IPS DF 6.9 (cell line): Measurements from ENCODE around the gene DDX27.
A peak's percentile ranks its signal among the peaks of the same experiment; 100 is the strongest.

Experiments
- DNase-seq: peaks from one replicate; pipeline ENCODE4 v3.0.0-alpha.2; 2013; ENCODE audit warnings: low read depth, low spot score
- H3K27ac ChIP-seq: one replicate; pipeline ENCODE4 v1.5.1; 2013; ENCODE audit warnings: low read length, control low read depth
- H3K27me3 ChIP-seq: 2 replicates; pipeline ENCODE4 v1.6.1; 2013; ENCODE audit warnings: mild to moderate bottlenecking, low read length; ENCODE audit not compliant: control insufficient read depth, insufficient read depth
- H3K36me3 ChIP-seq: 2 replicates; pipeline ENCODE4 v1.6.1; 2013; ENCODE audit warnings: low read length; ENCODE audit not compliant: control insufficient read depth, insufficient read depth
- H3K4me1 ChIP-seq: 2 replicates; pipeline ENCODE4 v1.6.1; 2013; ENCODE audit warnings: low read length; ENCODE audit not compliant: control insufficient read depth, insufficient read depth
- H3K4me3 ChIP-seq: 2 replicates; pipeline ENCODE4 v1.5.1; 2013; ENCODE audit warnings: mild to moderate bottlenecking, low read length
- H3K9me3 ChIP-seq: 2 replicates; pipeline ENCODE4 v1.6.1; 2013; ENCODE audit warnings: low read length, inconsistent platforms; ENCODE audit not compliant: control insufficient read depth, insufficient read depth
- WGBS: extraction: QIAGEN DNeasy Blood & Tissue Kit; methylation state at CpG from one replicate; pipeline ENCODE4 v1.1.7; 2013; ENCODE audit warnings: mixed read lengths, missing lambda C conversion rate; ENCODE audit not compliant: insufficient read length, insufficient coverage; 5-methylcytosine and 5-hydroxymethylcytosine counted together

DDX27 gene

GRCh38 chr20:49276961-49277785, 58.0 kb downstream of the DDX27 start:
- Histone ChIP-seq H3K36me3 (peaks cover 29% of the 10 kb centered on the region), H3K27ac (no peak overlapping the region)
- no peak for DNase-seq

GRCh38 chr20:49277786-49278035, 58.5 kb downstream of the DDX27 start:
- Histone ChIP-seq H3K27me3 (no peaks in the 10 kb centered on the region), H3K27ac (no peak overlapping the region), H3K9me3 (no peaks in the 10 kb centered on the region), H3K4me1 (peaks cover 2% of the 10 kb centered on the region; the same call in 1 of the 2 replicates), H3K4me3 (peak overlapping the region; percentile 72), H3K36me3 (peaks cover 35% of the 10 kb centered on the region)
- DNase-seq = no peak
- WGBS = no CpG with 5 or more reads among the region's 22 CpGs

More at GRCh38 chr20:49276961-49277785, 58.0 kb downstream of the DDX27 start:
- Histone ChIP-seq H3K9me3 (no peaks in the 10 kb centered on the region), H3K4me3 (peak overlapping the region; percentile 72), H3K4me1 (no peaks in the 10 kb centered on the region), H3K27me3 (no peaks in the 10 kb centered on the region)
- 100% methylated on average over 1 of the region's 31 CpGs for WGBS

GRCh38 chr20:49278036-49278817, 59.0 kb downstream of the DDX27 start, which contains the start of gene ZNFX1:
Gene ZNFX1 (minus strand): TSS chr20:49278057. CDS start chr20:49275839, 2,218 bp downstream.
- Histone ChIP-seq H3K9me3 (no peaks in the 10 kb centered on the region), H3K4me1 (peaks cover 2% of the 10 kb centered on the region; the same call in 1 of the 2 replicates)
- WGBS = no CpG with 5 or more reads among the region's 80 CpGs

GRCh38 chr20:49278818-49279676, 59.8 kb downstream of the DDX27 start:
- no CpG with 5 or more reads among the region's 33 CpGs for WGBS
- Histone ChIP-seq H3K4me3 (peak overlapping the region; percentile 72), H3K27ac (no peak overlapping the region), H3K9me3 (no peaks in the 10 kb centered on the region), H3K36me3 (peaks cover 48% of the 10 kb centered on the region), H3K27me3 (no peaks in the 10 kb centered on the region), H3K4me1 (peaks cover 2% of the 10 kb centered on the region; the same call in 1 of the 2 replicates)
- no peak for DNase-seq

More at GRCh38 chr20:49278036-49278817, 59.0 kb downstream of the DDX27 start, which contains the start of gene ZNFX1:
- peak; percentile 87 for DNase-seq
- Histone ChIP-seq H3K27me3 (no peaks in the 10 kb centered on the region), H3K4me3 (peak within 1 kb of the TSS; percentile 72), H3K36me3 (peaks cover 40% of the 10 kb centered on the region), H3K27ac (no peak within 1 kb of the TSS)

- no CpG with 5 or more reads among the region's 7 CpGs for WGBS
- H3K36me3 ChIP-seq = peaks cover 50% of the 10 kb centered on the region
- H3K9me3 ChIP-seq = no peaks in the 10 kb centered on the region
- H3K4me1 ChIP-seq = peaks cover 2% of the 10 kb centered on the region; the same call in 1 of the 2 replicates
- H3K27ac ChIP-seq = no peak overlapping the region
- no peaks in the 10 kb centered on the region for H3K27me3 ChIP-seq
- DNase-seq = no peak
- H3K4me3 ChIP-seq = peak overlapping the region; percentile 72; the same call in 1 of the 2 replicates
Observed at GRCh38 chr20:49279677-49280462, 60.7 kb downstream of the DDX27 start.

GRCh38 chr20:49280463-49281058, 61.3 kb downstream of the DDX27 start:
- Histone ChIP-seq H3K36me3 (peaks cover 55% of the 10 kb centered on the region), H3K4me1 (peaks cover 2% of the 10 kb centered on the region; the same call in 1 of the 2 replicates), H3K27ac (no peak overlapping the region), H3K27me3 (no peaks in the 10 kb centered on the region), H3K9me3 (no peaks in the 10 kb centered on the region), H3K4me3 (peak overlapping the region; percentile 72; the same call in 1 of the 2 replicates)
- WGBS = no CpG with 5 or more reads among the region's 6 CpGs
- no peak for DNase-seq

- Histone ChIP-seq H3K27ac (no peak overlapping the region), H3K4me3 (peak overlapping the region; percentile 72; the same call in 1 of the 2 replicates), H3K36me3 (peaks cover 62% of the 10 kb centered on the region), H3K4me1 (peaks cover 2% of the 10 kb centered on the region; the same call in 1 of the 2 replicates), H3K9me3 (no peaks in the 10 kb centered on the region), H3K27me3 (no peaks in the 10 kb centered on the region)
- WGBS = no CpG with 5 or more reads among the region's 13 CpGs
- no peak for DNase-seq
Observed at GRCh38 chr20:49281059-49281912, 62.1 kb downstream of the DDX27 start.

- Histone ChIP-seq H3K4me1 (peaks cover 2% of the 10 kb centered on the region; the same call in 1 of the 2 replicates), H3K27ac (no peak overlapping the region), H3K36me3 (peaks cover 69% of the 10 kb centered on the region), H3K9me3 (no peaks in the 10 kb centered on the region), H3K4me3 (peak overlapping the region; percentile 72; the same call in 1 of the 2 replicates), H3K27me3 (no peaks in the 10 kb centered on the region)
- no CpG with 5 or more reads among the region's 9 CpGs for WGBS
- no peak for DNase-seq
Observed at GRCh38 chr20:49281913-49282467, 62.8 kb downstream of the DDX27 start.
